H1 (cell line): ENCODE measurements around the gene UBE2J1. TPM values are rescaled to one million over a fixed set of nuclear protein-coding genes. Genes with fewer than 3 reads are reported as not detected.

ENCODE experiments used
- CTCF ChIA-PET: fragments of 300-600 bp; sonication (Branson Sonifier 250); formaldehyde crosslinking; loops from one replicate; lab custom pipeline; 2021; ENCODE audit not compliant: partially characterized antibody; lab: Charles Lee
- POLR2A ChIA-PET: fragments of 300-600 bp; sonication (Branson Sonifier 250); formaldehyde crosslinking; loops from one replicate; lab custom pipeline; 2021; ENCODE audit warnings: inconsistent platforms; ENCODE audit not compliant: partially characterized antibody; lab: Charles Lee
- DNase-seq, 2 experiments: peaks; one replicate each; pipeline versions ENCODE4 v3.0.0 to v3.0.0-alpha.2; 2010 to 2022; ENCODE audit warnings: low spot score in 2 of 2, low read depth in 1 of 2, mixed read lengths in 1 of 2
- FAIRE-seq: peaks from 2 replicates; lab custom pipeline; 2011; peaks lifted over from hg19 to GRCh38; lab: Jason Lieb, UNC
- H2AFZ ChIP-seq: 2 replicates; pipeline ENCODE4 v1.8.1; 2012; ENCODE audit warnings: low read length, inconsistent platforms
- H2AK5ac ChIP-seq: 2 replicates; pipeline ENCODE4 v1.6.1; 2013; ENCODE audit warnings: low read depth, low read length
- H2BK120ac ChIP-seq: replicated peaks from 2 replicates; pipeline ENCODE3; 2013; ENCODE audit warnings: low read depth, low read length, inconsistent platforms
- H2BK12ac ChIP-seq: 2 replicates; pipeline ENCODE4 v1.6.1; 2013; ENCODE audit warnings: low read depth, low read length
- H2BK15ac ChIP-seq: 2 replicates; pipeline ENCODE4 v1.6.1; 2013; ENCODE audit warnings: low read length
- H2BK20ac ChIP-seq: 2 replicates; pipeline ENCODE4 v1.6.1; 2013; ENCODE audit warnings: low read length
- H2BK5ac ChIP-seq: 2 replicates; pipeline ENCODE4 v1.6.1; 2013; ENCODE audit warnings: low read depth, low read length
- H3K14ac ChIP-seq: 2 replicates; pipeline ENCODE4 v1.6.1; 2013; ENCODE audit warnings: inconsistent platforms; ENCODE audit not compliant: insufficient read length
- H3K18ac ChIP-seq: 2 replicates; pipeline ENCODE4 v1.6.1; 2013; ENCODE audit warnings: low read length; ENCODE audit errors: extremely low read depth
- H3K23ac ChIP-seq: 2 replicates; pipeline ENCODE4 v1.6.1; 2013; ENCODE audit warnings: inconsistent platforms; ENCODE audit not compliant: insufficient read length
- H3K23me2 ChIP-seq: 2 replicates; pipeline ENCODE4 v1.6.1; 2013; ENCODE audit warnings: low read depth, low read length
- H3K27ac ChIP-seq: 2 replicates; pipeline ENCODE4 v1.6.1; 2011; ENCODE audit warnings: low read depth, low read length, inconsistent platforms
- H3K27me3 ChIP-seq, 4 experiments: replicated peaks in 1 of 4; 1 replicate in 1 of 4; 2 replicates in 3 of 4; pipeline versions ENCODE4 v1.6.1 to v1.8.1; 2011 to 2013; ENCODE audit warnings: low read length in 3 of 4, mild to moderate bottlenecking in 3 of 4, inconsistent platforms in 2 of 4, mixed read lengths in 2 of 4, moderate library complexity in 1 of 4; ENCODE audit not compliant: control insufficient read depth in 3 of 4, insufficient read depth in 3 of 4; ENCODE audit errors: extremely low read depth in 1 of 4
- H3K36me3 ChIP-seq, 4 experiments: 2 replicates each; pipeline versions ENCODE4 v1.6.1 to v1.8.1; 2011 to 2013; ENCODE audit warnings: mild to moderate bottlenecking in 4 of 4, low read length in 3 of 4, moderate library complexity in 2 of 4, control low read depth in 1 of 4, inconsistent platforms in 1 of 4; ENCODE audit not compliant: insufficient read depth in 4 of 4, control insufficient read depth in 2 of 4
- H3K4ac ChIP-seq: replicated peaks from 2 replicates; pipeline ENCODE3; 2013; ENCODE audit warnings: low read length, low read depth, mixed read lengths, inconsistent platforms; ENCODE audit not compliant: insufficient read length
- H3K4me1 ChIP-seq, 4 experiments: replicated peaks in 1 of 4; 1 replicate in 1 of 4; 2 replicates in 3 of 4; pipeline versions ENCODE4 v1.6.1 to v1.8.1; 2011 to 2013; ENCODE audit warnings: low read length in 3 of 4, inconsistent platforms in 2 of 4, mixed read lengths in 1 of 4; ENCODE audit not compliant: insufficient read depth in 4 of 4, control insufficient read depth in 3 of 4
- H3K4me2 ChIP-seq, 2 experiments: 2 replicates each; pipeline versions ENCODE4 v1.6.1 to v1.8.1; 2011 to 2013; ENCODE audit warnings: low read depth in 2 of 2, low read length in 2 of 2, control low read depth in 1 of 2, inconsistent platforms in 1 of 2, mild to moderate bottlenecking in 1 of 2; ENCODE audit not compliant: insufficient read depth in 1 of 2
- H3K4me3 ChIP-seq, 4 experiments: fragments of 200-600, 300-600 bp in 1 of 4; sonication (generic), shearing (Covaris generic), sonication (Bioruptor Twin) in 1 of 4; 2 replicates each; pipeline versions ENCODE4 v1.5.1 to v1.8.1; 2011 to 2016; ENCODE audit warnings: low read length in 4 of 4, low read depth in 3 of 4, control low read depth in 2 of 4, inconsistent platforms in 2 of 4, mild to moderate bottlenecking in 2 of 4, mixed read lengths in 1 of 4, moderate library complexity in 1 of 4; ENCODE audit not compliant: insufficient read depth in 2 of 4; ENCODE audit errors: extremely low read depth in 1 of 4
- H3K56ac ChIP-seq: replicated peaks from 2 replicates; pipeline ENCODE3; 2013; ENCODE audit warnings: low read depth, mild to moderate bottlenecking, mixed read lengths, low read length, inconsistent platforms; ENCODE audit not compliant: insufficient read length
- H3K79me1 ChIP-seq: 2 replicates; pipeline ENCODE4 v1.6.1; 2013; ENCODE audit warnings: low read depth, low read length, control low read depth
- H3K79me2 ChIP-seq, 2 experiments: 2 replicates each; pipeline versions ENCODE4 v1.6.1 to v1.8.1; 2012 to 2013; ENCODE audit warnings: low read length in 2 of 2, mild to moderate bottlenecking in 2 of 2, inconsistent platforms in 1 of 2; ENCODE audit not compliant: insufficient read depth in 2 of 2, control insufficient read depth in 1 of 2
- H3K9ac ChIP-seq, 4 experiments: replicated peaks in 1 of 4; 1 replicate in 1 of 4; 2 replicates in 3 of 4; pipeline versions ENCODE4 v1.6.1 to v1.8.1; 2011 to 2013; ENCODE audit warnings: low read depth in 3 of 4, low read length in 3 of 4, control low read depth in 2 of 4, mild to moderate bottlenecking in 2 of 4, moderate library complexity in 2 of 4, inconsistent platforms in 1 of 4; ENCODE audit errors: extremely low read depth in 1 of 4
- H3K9me3 ChIP-seq, 2 experiments: 2 replicates each; pipeline versions ENCODE4 v1.6.1 to v1.8.1; 2012 to 2013; ENCODE audit warnings: mild to moderate bottlenecking in 2 of 2, moderate library complexity in 2 of 2, control low read depth in 1 of 2, inconsistent platforms in 1 of 2, low read depth in 1 of 2, low read length in 1 of 2, mixed read lengths in 1 of 2; ENCODE audit not compliant: insufficient read depth in 2 of 2
- H4K20me1 ChIP-seq, 2 experiments: replicated peaks in 1 of 2; 2 replicates each; pipeline versions ENCODE3 to v1.8.1; 2011 to 2013; ENCODE audit warnings: inconsistent platforms in 2 of 2, low read length in 2 of 2, mild to moderate bottlenecking in 1 of 2; ENCODE audit not compliant: insufficient read depth in 2 of 2, control insufficient read depth in 1 of 2
- H4K5ac ChIP-seq: 2 replicates; pipeline ENCODE4 v1.6.1; 2013; ENCODE audit warnings: low read length, low read depth, mixed read lengths, inconsistent platforms; ENCODE audit not compliant: insufficient read length
- H4K8ac ChIP-seq: 2 replicates; pipeline ENCODE4 v1.8.0; 2013; ENCODE audit warnings: mild to moderate bottlenecking, moderate library complexity, low read length, inconsistent platforms; ENCODE audit not compliant: insufficient read depth; ENCODE audit errors: extremely low read depth
- H4K91ac ChIP-seq: replicated peaks from 2 replicates; pipeline ENCODE3; 2013; ENCODE audit warnings: low read length, mixed read lengths, inconsistent platforms; ENCODE audit not compliant: insufficient read length
- KDM1A ChIP-seq: fragments of 200-600, 300-600 bp; sonication (generic); IDR thresholded peaks from 2 replicates; pipeline ENCODE4 v1.7.1; 2016; ENCODE audit warnings: mild to moderate bottlenecking, low read length, borderline replicate concordance
- SP2 ChIP-seq: IDR thresholded peaks from 2 replicates; pipeline ENCODE4 v1.6.1; 2012; ENCODE audit warnings: mild to moderate bottlenecking, low read length, inconsistent platforms
- YY1 ChIP-seq: IDR thresholded peaks from 2 replicates; pipeline ENCODE4 v1.6.1; 2011; ENCODE audit warnings: low read depth, mild to moderate bottlenecking, low read length
- WGBS, 2 experiments: shearing (Covaris generic) in 1 of 2; methylation state at CpG; one replicate each; pipeline versions ENCODE4 v1.1.6 to v1.1.7; 2013 to 2015; ENCODE audit warnings: low lambda C conversion rate in 2 of 2, mixed read lengths in 2 of 2, inconsistent platforms in 1 of 2, low coverage in 1 of 2, missing lambda C conversion rate in 1 of 2; ENCODE audit not compliant: insufficient replicate concordance in 2 of 2, insufficient coverage in 1 of 2, insufficient read length in 1 of 2; ENCODE audit errors: extremely low coverage in 1 of 2, missing lambda C conversion rate in 1 of 2; 5-methylcytosine and 5-hydroxymethylcytosine counted together
- polyA plus RNA-seq, 7 experiments: library from polyadenylated mRNA; depleted of rRNA in 3 of 7; stranded (reverse) in 5 of 7; unstranded in 2 of 7; fragments of >200 nt in 5 of 7; fragments of 200-250 nt in 2 of 7; gene quantifications; 1 replicate in 5 of 7; 2 replicates in 1 of 7; 4 replicates in 1 of 7; pipeline versions ENCODE4 v1.2.1 to v1.2.3, GENCODE V29; 2011 to 2013; ENCODE audit warnings: missing spikeins in 2 of 7, mixed read lengths in 2 of 7
- total RNA-seq: library from RNA; stranded (reverse); fragmentation: NEBNext Ultra II Directional; extraction: Animal tissue kit (Norgen Biotek cat#: 25700); gene quantifications from 2 replicates; pipeline ENCODE4 v1.2.1, GENCODE V29; 2021

The UBE2J1 gene
- total and polyA plus RNA-seq, 2 of the 8 experiments (the other 6 are each of a cell fraction or from before 2014, with no cell fraction given), result 8.5 to 15.2 TPM

- no peak overlapping the region for H4K91ac ChIP-seq
- H3K79me2 ChIP-seq, result 0 out of 4 replicates have a peak, but pooled peaks cover 0 to 5% of the 10 kb centered on the region in 2 experiments
- no peak for FAIRE-seq
- H3K4me3 ChIP-seq, result peak overlapping the region; percentile 63 to 70 (median 67)
- peak overlapping the region; percentile 19; the same call in 1 of the 2 replicates for H3K27ac ChIP-seq
- no peak overlapping the region for H2AK5ac ChIP-seq
- H2BK20ac ChIP-seq, result no peak overlapping the region
- CTCF ChIA-PET, result interaction anchor here (1.0 to 15.3 kb wide), 3 partner anchors 12 to 41 kb away, joined by 5 to 130 read pairs (median 10); no protein-coding TSS in a partner anchor
- no peak overlapping the region for H3K4ac ChIP-seq
- H3K23me2 ChIP-seq, result peaks cover 3% of the 10 kb centered on the region; the same call in 1 of the 2 replicates
- H2BK120ac ChIP-seq, result no peak overlapping the region
- peak overlapping the region in 3 of 4 experiments; percentile 88 to 96 (median 88); a peak in 6 of 7 replicates for H3K9ac ChIP-seq
- no peak overlapping the region for H2BK15ac ChIP-seq
- no peaks in the 10 kb centered on the region; a peak in 2 of 7 replicates for H3K27me3 ChIP-seq
- no peak overlapping the region for H3K14ac ChIP-seq
- H3K56ac ChIP-seq, result no peak overlapping the region
- H3K36me3 ChIP-seq, result no peaks in the 10 kb centered on the region
- H4K5ac ChIP-seq, result no peak overlapping the region
- peaks cover 0 to 2% of the 10 kb centered on the region in 2 experiments for H4K20me1 ChIP-seq
- TF ChIP-seq YY1, result no peak
- no peak for TF ChIP-seq SP2
- TF ChIP-seq KDM1A, result peak; percentile 85
- TF ChIP-seq, all 59 proteins: peak for 1
- DNase-seq, result no peak
- no peak overlapping the region for H3K23ac ChIP-seq
- peak overlapping the region; percentile 95; the same call in 1 of the 2 replicates for H4K8ac ChIP-seq
- H2AFZ ChIP-seq, result no peak overlapping the region; the same call in 1 of the 2 replicates
- no peaks in the 10 kb centered on the region for H3K79me1 ChIP-seq
- H2BK12ac ChIP-seq, result no peak overlapping the region
- POLR2A ChIA-PET, result interaction anchor here (0.6 to 2.5 kb wide), 14 partner anchors 10 to 390 kb away, joined by 3 to 17 read pairs (median 4); partner anchors contain the start of genes RNGTT and SRSF12
- no peak overlapping the region; the same call in 1 of the 2 replicates for H3K18ac ChIP-seq
- no peak overlapping the region; the same call in 1 of the 2 replicates for H2BK5ac ChIP-seq
- peaks cover 0 to 4% (median 0%) of the 10 kb centered on the region in 4 experiments; a peak in 1 of 7 replicates for H3K4me1 ChIP-seq
- H3K4me2 ChIP-seq, result peak overlapping the region; percentile 76 to 77
- WGBS, 2 experiments, result 57% methylated on average over 26 of the region's 27 CpGs; no CpG with 5 or more reads in 1 of the 2 experiments
- no peaks in the 10 kb centered on the region for H3K9me3 ChIP-seq
Observed at GRCh38 chr6:89353118-89353556, 615 bp upstream of the UBE2J1 start.
